Left renal pelvis (tissue), 4 donors: ENCODE results near the gene IMMP2L. TPM values are rescaled to one million over a fixed set of nuclear protein-coding genes. Genes with fewer than 3 reads are reported as not detected.
A peak's percentile ranks its signal among the peaks of the same experiment; 100 is the strongest.
"Not testable (repeated sequence)": the region's sequence is repeated elsewhere in the genome, so short reads cannot be mapped to it uniquely, and the experiment has no call there.

ENCODE experiments used
- DNase-seq, 4 donors: peaks; one replicate each; pipeline ENCODE4 v3.0.0-alpha.2; 2013; ENCODE audit warnings: low read depth in 4 of 4, low spot score in 3 of 4
- polyA plus RNA-seq, 4 donors: library from polyadenylated mRNA; unstranded; fragments of 120-200 nt; gene quantifications; one replicate each; pipeline ENCODE4 v1.2.1, GENCODE V29; 2013; ENCODE audit not compliant: insufficient read length in 4 of 4

IMMP2L gene
- polyA plus RNA-seq, 4 donors = 19.8 to 41.9 (median 41.3) TPM

- no peak for DNase-seq
Measured at GRCh38 chr7:111510584-111511378, 51.5 kb downstream of the IMMP2L start.

- no peak for DNase-seq
Measured at GRCh38 chr7:111510062-111510461, 52.2 kb downstream of the IMMP2L start.

GRCh38 chr7:111509288-111509687 is 53.0 kb downstream of the IMMP2L start:
- DNase-seq = no peak

DNA sequence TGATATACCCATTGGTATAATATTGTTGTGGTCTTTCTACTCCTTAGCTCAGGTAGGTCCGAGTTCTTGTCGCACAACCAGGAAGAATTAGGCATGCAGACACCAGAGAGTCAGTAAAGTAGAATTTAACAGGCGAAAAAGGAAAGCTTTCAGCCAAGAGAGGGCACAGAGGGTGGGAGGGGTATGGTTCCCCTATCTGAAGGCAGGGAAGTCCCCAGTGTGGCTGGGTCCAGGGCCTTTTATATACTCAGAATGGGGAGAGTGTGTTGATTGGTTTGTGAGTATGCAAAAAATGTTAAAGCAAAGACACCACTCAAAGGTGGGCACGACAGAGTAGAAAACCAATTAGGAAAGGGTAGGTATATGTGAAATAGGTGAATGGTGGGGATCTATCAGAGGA is 53.9 kb downstream of the IMMP2L start:
- no peak for DNase-seq

DNA sequence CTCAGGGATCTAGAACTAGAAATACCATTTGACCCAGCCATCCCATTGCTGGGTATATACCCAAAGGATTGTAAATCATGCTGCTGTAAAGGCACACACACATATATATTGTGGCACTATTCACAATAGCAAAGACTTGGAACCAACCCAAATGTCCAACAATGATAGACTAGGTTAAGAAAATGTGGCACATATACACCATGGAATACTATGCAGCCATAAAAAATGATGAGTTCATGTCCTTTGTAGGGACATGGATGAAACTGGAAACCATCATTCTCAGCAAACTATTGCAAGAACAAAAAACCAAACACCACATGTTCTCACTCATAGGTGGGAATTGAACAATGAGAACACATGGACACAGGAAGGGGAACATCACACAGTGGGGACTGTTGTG is 56.9 kb downstream of the IMMP2L start:
- DNase-seq = not testable (repeated sequence)

GRCh38 chr7:111501799-111502198 is 60.5 kb downstream of the IMMP2L start:
- DNase-seq = not testable (repeated sequence)

DNA sequence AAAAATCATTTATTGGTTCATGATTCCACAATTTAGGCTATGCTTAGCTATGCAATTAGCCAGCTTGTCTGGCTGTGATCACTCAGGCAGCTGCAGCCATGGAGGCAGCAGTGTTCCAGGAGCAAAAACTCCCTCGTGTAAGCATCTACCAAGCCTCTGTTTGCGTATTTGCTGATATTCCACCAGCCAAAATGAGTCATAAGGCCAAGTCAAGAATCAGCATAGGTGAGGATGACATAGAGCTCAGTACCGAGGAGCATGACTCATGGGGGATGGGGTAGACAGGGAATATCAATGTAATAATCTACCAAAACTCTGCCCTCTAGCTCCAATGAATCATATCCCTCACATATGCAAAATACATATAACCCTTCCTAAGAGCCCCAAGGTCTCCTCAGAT is 63.3 kb downstream of the IMMP2L start:
- no peak for DNase-seq

DNA sequence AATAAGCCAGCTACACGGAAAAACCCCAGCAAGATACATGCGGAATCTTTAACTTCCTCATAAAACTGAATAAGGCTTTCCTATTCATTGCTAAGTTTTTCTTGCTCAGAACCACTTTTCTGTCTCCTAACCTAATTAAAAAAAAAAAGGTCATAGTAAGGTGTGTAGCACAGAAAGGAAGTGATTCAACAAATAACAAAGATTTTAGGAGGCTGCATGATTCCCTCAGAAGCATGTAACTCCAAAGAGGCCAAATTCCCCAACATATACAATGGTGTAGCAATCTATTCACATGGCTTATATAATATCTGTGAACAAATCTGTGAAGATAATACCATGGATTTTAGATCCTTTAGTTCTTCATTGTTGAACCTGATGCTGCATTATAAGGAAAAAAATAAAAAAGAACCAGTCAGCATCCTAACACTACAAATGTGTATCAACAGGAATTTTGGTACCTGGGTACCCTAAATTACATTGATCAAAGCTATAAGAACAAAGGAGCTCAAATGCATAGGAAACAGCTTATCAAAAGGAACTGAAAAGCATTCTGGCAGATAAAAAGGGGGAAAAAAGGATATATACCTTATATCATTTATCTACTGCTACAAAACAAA is 63.8 kb downstream of the IMMP2L start:
- no peak for DNase-seq

DNA sequence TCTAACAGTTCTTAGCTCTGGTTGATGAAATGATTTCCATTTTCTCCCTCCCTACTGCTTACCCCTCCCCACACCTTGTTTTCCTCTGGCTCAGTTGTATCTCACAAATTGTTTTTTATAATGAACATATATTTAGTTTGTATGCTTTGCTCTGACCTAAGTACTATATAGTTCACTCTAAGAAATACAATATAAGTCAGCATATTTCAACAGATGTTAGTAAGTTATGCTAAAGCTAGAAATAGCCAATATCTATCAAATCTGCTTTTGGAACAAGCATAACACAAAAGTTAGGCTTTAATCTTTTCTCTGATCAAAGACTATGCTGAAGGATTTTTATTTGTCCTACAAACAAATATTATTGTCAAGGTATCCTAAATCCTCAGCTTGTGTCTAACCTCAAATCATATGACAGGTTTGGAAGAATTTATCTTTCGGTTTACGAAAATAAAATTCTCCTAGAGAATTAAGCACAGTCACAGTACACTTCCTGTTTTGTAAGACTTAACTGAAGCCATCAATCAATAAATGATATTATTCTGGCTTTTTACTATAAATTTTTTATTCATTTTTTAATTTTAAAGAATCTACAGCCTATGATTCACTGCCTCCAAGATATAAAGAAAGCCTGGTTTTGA is 67.0 kb downstream of the IMMP2L start:
- DNase-seq = no peak

GRCh38 chr7:111492234-111492633 is 70.1 kb downstream of the IMMP2L start:
- DNase-seq = no peak

GRCh38 chr7:111486472-111487142 is 75.7 kb downstream of the IMMP2L start:
- peak; percentile 14 to 37 (median 24) for DNase-seq

GRCh38 chr7:111485701-111486380 is 76.5 kb downstream of the IMMP2L start:
- no peak for DNase-seq

DNA sequence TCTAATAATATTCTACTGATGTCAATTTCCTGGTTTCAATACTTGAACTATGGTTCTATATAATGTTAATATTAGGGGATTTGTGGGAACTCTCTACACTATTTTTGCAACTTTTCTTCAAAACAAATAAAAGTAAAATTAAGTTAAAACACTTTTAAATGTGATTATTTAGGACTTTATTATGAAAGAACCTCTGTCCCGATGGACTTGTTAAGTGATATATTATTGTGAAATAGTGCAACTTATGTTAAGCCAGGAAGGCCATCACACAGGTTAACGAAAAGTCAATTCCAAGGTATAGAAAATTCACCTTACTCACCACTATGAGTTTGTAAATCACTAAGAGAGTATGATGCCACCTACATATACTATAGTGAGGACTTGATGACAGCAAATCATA is 79.2 kb downstream of the IMMP2L start:
- DNase-seq = no peak

GRCh38 chr7:111477462-111478225 is 84.6 kb downstream of the IMMP2L start:
- no peak for DNase-seq

DNA sequence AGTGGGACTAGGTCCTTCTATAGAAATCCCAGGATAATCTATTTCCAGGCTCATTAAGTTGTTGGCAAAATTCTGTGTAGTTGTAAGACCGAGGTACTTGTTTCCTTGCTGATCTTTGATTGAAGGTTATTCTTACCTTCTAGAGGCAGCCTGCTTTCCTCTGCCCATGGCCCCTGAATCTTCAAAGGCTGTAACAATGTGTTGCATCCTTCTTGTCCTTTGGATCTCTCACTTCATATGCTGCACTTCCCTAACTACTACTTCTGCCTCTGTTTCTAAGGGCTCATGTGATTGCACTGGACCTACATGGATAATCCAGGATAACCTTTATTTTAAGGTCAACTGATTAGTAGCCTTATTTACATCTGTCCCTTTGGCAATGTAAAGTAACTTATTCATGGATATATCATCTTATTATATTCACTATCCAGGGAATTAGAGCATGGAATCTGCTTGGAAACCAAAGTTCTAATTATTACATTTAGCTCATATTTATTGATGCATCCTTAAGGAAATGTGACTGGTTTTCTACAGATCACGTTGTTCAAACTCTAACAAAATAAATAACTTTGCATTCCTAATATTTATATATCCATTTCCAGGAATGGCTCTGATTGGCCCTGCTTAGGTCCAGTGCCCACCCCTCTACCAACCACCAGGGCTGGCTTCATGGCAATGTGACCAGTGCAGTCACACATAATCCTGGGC is 85.6 kb downstream of the IMMP2L start:
- no peak for DNase-seq

DNA sequence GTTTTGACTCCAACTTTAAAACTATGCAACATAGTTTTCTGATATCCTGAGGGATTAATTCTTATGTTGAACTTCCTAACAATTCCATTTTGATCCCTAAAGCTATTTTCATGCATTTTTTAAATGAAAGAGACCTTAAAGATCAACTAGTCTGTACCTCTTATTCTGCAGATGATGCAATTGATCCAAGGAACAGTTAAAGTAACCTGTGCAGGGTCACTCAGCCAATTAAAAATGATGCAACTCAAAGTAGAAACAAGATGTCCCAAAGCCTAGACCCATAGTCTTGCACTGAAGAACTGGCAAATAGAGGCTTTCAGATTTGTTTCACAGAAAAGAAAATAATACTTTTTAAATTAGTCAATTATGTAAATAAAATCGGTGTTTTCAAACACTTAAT is 86.3 kb downstream of the IMMP2L start:
- DNase-seq = no peak

- DNase-seq = no peak
Measured at GRCh38 chr7:111475419-111475748, 86.9 kb downstream of the IMMP2L start.

DNA sequence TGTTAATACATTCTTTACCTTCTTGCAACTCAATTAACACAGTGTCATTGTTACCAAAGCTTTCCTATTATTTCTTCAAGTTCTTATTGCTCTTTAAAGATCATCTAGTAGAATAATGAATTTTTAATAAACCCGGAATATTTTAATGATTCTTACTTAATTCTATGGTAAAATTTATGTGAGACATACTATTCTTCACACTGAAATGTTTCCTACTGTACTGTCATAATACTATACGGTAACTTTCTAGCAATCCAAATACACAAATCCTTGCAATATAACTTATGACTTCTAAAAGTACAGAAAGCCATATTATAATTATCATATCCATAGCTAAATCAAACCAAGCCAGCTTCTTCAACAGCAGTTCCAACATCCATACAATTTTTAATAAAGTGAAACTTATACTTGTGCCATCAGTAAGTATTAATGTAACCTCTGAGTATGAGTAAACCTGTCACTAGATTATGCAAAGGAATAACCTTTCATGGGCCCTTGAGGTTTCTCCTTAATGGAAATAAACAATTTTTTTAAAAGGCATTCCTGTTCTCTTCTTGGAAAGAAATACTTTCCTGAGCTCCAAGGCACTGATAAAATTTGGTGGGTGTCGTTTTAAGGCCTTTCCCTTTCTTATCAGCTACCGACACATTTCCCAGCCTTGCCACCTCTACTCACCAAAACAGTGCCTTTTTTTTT is 87.4 kb downstream of the IMMP2L start:
- no peak for DNase-seq
